NCI-H748 (cell line): Measurements from ENCODE around the gene CCND2.
"Not testable (repeated sequence)": the region's sequence is repeated elsewhere in the genome, so short reads cannot be mapped to it uniquely, and the experiment has no call there.

Experiments
- DNase-seq: peaks from one replicate; lab custom pipeline; 2025; ENCODE audit not compliant: unreplicated experiment; lab: John Stamatoyannopoulos, UW

CCND2 gene

DNA sequence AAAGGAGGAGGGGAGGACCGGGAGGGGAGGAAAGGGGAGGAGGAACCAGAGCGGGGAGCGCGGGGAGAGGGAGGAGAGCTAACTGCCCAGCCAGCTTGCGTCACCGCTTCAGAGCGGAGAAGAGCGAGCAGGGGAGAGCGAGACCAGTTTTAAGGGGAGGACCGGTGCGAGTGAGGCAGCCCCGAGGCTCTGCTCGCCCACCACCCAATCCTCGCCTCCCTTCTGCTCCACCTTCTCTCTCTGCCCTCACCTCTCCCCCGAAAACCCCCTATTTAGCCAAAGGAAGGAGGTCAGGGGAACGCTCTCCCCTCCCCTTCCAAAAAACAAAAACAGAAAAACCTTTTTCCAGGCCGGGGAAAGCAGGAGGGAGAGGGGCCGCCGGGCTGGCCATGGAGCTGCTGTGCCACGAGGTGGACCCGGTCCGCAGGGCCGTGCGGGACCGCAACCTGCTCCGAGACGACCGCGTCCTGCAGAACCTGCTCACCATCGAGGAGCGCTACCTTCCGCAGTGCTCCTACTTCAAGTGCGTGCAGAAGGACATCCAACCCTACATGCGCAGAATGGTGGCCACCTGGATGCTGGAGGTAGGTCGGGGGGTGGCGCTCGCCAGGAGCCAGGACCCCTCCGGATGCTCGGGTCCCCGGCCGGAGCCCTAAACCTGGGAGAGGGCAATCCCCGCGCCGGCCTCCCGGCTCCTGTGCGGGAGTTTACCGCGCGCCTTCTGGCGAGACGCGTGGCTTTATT, at the start of gene CCND2:
Gene CCND2, plus strand, starts transcription at position 111 of the 744 bp plus-strand sequence. Its CDS starts 279 bp downstream, at position 390.
- peak; percentile 56 for DNase-seq

DNA sequence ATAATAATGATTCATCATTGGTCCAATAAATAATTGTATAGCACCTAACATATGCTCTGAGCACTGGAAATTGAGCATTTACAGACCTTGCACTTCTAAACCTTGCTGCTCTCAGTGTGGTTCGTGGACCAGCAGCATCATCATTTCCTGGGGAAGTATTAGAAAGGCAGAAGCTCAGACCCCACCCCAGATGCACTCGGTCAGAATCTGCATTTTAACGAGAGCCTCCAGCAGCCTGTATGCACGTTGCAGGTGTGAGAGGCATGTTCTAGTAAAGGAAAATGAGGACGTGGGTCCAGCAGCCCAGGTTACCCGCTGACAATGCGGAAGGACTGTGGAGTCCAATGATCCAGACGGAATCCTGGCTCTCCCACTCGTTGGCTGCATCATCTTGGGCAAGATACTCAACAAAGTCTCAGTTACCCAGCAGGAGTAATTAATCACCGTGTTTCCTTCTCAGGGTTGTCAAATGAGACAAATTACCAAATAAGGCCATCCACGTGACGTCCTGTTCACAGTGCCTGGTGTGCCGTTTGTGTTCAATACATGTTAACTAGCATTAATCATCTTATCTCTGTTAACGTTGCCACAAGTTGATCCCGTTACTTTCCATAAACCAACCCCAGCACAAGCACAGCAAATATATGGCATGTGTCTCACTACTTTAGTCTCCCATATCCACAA, 49.2 kb upstream of the CCND2 start:
- no peak for DNase-seq

DNA sequence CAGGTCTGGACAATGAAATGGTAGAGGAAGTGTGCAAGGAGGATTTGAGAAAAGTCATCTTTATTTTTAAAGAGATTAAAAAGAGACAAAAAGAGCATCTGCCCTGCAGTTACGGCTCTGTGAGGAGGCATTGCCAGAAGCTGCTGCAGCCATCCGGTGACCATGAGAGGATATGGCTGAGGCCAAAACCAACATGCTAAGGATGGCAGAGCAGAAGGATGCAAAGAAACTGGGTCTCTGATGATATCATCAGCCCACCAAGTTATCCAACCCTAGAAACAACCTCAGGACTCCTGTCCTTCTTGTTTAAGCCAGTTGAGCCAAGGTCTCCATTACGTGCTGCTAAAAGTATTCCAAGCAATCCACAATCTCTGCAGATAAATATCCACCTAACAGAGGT, 48.0 kb upstream of the CCND2 start:
- no peak for DNase-seq

DNA sequence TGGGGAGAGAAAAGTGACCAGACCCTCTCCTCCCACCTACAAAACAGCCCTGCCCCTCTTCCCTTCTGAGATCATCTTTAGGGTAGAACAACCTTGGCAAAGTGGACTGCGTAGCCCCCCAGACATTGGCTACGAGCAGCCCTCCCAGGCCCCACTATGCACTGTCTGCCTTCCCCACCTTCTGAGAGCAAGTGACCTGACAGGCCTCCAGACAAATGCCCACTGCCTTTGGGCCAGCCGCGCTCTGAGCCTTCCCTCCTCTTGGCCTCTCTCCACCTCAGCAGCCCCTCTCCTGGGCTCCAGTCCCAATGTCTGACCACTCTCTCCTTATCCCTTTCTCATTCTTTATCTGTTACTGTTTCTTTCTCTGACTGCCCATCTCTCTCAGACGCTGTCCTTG, 46.5 kb upstream of the CCND2 start:
- no peak for DNase-seq

DNA sequence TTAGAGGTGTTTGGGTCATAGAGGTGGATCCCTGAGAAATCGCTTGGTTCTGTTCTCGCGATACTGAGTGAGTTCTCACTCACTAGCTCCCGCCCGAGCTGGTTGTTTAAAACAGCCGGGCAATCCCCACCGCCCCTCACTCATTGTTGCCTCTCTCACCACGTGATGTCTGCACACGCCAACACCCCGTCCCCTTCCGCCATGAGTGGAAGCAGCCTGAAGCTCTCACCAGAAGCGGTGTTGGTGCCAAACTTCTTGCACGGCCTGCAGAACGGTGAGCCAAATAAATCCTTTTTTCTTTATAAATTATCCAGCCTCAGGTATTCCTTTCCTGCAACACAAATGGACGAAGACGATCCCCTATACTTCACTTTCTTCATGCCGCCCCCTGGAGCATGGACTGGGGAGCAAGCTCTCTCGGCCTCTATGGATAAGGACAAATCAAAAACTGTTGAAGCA, 45.4 kb upstream of the CCND2 start:
- DNase-seq: no peak

DNA sequence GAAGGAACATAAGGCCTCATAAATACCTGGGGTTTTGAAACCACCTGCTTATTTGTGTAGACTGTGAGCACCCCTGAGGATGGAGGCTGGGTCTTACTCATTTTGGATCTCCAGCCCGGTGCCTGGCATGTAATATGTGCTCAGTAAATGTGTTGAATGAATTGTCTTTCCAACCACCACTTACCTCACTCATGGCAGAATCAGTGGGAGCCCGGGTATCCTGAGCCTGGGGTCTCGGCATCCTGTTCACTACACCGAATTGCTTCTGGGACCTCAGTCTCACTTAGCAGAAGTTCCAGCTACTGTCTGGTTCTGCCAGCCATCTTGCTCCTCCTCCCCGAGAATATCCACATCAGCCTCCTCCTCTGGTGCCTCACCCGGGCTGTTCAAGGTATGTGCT, 43.0 kb upstream of the CCND2 start:
- DNase-seq: no peak

DNA sequence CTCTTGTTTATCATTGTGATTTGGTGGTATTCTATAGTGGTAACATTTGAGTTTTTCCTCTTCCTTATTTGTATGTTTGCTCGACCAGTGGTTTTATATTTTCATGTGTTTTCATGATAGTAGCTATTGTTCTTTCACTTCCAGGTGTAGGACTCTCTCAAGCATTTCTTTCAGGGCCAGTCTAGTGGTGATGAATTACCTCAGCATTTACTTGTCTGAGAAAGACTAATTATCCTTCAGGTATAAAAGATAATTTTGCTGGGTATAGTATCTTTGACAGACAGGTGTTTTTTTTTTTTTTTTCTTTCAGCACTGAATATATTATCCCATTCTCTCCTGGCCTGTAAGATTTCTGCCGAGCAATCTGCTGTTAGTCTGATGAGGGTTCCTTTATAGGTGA, 35.0 kb upstream of the CCND2 start:
- no peak for DNase-seq

DNA sequence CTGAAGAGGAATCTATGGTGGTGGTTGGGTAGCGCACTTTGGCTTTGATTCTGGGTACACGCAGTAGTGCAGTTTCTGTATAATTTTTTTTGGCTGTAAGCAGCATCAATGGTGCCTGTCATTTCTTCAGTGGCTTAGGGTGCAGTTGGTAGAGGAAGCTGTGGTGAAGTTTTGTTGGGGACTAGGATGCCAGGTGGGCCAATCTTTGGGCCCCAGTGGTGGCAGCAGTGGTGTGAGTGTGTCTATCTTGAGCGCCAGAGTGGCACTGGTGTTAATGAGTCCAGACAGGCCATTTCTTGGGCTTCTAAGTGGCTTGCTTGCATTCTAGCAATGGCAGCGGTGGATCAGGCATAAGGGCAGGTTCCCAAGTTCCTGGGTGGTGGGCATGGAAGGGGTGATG, 33.8 kb upstream of the CCND2 start:
- DNase-seq: no peak

DNA sequence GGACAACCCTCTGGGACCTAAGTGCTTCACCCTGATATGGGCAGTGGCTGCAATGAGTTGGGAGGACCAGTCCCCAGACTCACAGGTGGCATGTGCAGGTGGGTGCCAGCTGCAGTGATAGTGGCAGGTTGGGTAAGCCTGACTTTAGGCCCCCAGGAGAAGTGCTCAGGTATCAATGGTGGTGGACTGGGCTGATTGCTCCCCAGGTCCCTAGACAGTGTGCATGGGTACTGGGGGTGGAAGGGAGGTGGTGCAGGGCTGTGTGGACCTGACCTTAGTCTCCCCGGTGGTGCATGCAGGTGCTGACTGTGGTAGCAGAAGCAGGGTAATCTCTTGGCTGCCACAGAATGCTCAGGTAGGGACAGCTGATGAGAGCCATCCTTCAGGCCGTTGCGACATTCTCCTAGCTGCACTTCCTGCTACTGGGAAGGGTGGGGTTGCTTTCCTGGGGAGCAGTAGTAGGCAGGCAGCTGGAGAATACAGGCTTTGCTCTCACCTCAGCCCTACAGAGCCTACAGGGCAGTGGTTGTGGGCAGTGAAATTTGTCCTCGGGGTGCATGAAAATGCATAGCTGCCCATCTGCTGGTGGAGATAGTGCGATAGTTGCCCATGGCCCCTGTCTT, 33.3 kb upstream of the CCND2 start:
- DNase-seq: no peak

DNA sequence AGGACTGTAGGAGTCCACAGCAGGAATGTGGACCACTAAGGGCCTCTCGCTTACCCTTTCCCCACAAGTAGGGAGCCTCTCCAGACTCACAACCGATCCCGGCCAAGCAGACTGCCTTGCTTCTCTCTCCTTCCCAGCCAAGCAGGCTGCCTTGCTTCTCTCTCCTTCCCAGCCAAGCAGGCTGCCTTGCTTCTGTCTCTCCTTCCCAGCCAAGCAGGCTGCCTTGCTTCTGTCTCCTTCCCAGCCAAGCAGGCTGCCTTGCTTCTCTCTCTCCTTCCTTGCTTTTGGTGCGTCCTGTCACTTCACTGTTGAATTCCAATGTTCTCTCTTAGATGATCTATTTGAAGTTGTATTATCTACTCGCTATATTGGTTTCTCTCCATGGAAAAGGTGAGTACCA, 32.6 kb upstream of the CCND2 start:
- no peak for DNase-seq

DNA sequence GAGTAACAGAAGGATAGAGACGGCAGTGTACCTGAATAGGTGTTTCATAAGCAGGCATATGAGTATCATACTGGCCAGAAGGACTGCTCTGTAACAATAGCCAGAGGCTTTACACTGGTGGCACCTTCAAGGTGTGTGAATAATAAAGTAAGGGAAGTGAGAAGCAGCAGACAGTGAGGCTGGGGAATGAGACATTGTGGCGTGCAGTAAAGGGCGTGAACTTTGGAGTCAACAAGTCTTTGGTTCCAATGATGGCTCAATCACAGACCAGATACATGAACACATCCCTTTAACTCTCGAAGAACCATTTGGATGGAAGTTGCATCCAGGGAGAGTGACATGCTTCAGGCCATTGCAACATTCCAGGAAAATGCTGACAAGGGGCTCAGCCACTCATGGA, 32.0 kb upstream of the CCND2 start:
- DNase-seq: no peak

DNA sequence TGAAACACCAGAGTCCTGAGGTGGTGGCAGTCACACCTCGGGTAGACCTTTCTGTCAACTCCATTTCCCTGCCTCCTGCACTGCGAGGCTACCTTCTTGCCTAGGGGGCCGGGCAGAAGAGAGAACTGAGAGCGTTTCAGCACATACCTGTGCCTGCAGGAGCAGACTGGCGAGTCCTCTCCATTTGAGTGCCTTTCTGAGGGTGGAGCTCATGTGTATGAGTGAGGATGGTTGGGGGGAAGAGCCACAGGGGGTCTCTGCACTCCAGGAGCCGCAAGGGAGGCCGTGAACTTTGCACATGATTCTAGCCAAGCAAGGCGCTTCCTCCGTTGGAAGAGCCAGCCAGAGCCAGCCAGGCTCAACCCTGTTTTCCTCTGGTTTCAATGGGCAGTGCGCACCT, 31.0 kb upstream of the CCND2 start:
- DNase-seq: no peak

DNA sequence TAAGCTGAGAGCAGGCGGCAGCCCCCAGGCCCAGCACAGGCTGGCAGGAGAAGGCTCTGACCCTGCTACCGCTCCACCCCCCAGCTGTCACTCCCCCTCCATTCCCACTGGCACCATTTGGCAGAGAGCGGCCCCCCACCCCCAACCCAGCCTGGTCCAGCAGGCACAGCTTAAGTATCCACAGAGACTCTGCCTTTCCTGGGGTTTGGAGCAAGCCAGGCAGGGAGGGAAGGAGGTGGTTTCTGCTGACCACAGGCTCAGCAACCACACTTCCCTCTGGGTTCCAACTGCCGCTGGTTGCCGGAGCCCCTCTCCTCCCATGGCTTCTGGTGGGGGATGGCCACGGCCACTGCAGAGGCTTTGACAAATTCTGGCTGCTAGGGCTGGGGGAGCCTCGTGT, 30.5 kb upstream of the CCND2 start:
- no peak for DNase-seq

DNA sequence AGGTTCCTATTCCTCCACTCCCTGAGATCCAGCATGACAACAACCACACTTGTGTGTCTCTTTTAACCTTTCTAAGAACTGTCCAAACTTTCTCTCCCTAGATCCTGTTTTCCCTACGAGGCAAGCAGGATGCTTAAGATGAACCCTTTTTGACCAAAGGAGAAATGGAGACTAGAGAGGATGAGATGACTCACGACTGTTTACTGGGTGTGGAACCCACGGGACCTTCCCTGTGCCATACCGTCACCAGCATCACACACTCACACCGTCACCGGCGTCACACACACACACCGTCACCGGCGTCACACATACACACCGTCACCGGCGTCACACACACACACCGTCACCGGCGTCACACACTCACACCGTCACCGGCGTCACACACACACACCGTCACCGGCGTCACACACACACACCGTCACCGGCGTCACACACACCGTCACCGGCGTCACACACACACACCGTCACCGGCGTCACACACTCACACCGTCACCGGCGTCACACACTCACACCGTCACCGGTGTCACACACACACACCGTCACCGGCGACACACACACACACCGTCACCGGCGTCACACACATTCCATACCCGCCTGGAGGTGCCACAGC, 30.0 kb upstream of the CCND2 start:
- not testable (repeated sequence) for DNase-seq

DNA sequence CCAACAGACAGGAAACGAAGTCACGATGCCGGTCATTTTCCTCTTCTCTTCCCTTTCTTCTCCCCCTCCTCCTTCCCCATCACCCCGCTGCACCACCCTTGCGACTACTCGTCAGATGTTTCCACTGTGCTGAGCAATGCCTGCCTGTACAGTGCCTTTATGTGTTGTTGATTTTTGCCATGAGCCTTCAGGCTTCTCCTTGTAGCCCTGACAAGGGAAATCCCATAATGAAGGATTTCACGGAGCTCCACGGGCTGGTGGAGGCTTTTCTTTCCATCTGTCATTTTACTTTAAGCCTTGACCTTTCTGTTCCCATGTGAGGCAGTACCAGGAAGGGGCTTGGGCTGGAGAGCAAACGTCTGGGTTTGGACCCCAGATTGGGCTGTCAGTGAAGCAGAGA, 28.7 kb upstream of the CCND2 start:
- no peak for DNase-seq

DNA sequence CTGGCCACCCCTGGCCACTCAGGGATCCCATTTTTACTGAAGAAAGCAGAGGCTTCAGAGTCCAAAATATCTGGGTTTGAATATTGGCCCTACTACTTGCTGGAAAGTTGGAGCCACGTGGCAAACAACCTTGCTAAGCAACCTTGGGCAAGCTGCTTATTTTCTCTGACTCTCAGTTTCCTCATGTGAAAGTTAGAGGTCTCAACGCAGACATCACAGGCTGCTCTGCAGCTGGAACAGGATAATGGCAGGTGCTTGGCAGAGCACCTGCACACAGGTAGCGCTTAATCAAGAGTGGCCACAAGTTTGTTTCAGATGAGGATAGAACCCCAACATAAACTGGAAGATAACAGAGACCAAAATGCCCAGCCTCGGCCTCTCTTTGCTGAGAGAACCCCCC, 28.1 kb upstream of the CCND2 start:
- no peak for DNase-seq

DNA sequence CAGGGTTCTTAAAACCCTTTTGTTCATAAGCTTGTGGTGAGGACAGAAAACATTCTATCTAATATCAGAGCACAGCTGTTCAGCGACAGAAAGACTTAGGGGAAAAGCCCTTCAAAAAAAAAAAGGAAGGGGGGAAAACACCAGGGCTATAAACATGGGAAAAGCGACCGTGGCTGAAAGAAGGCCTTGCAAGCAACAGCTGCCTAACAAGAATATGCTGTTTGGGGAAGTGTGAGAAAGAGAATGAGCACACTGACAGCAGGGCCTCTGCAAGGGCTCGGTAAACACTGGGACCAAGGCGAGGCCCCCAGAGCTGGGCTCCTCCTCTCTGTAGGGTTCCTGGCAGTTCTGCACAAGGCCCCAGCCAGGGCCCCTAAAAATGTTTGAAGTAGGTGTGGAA, 27.4 kb upstream of the CCND2 start:
- no peak for DNase-seq

DNA sequence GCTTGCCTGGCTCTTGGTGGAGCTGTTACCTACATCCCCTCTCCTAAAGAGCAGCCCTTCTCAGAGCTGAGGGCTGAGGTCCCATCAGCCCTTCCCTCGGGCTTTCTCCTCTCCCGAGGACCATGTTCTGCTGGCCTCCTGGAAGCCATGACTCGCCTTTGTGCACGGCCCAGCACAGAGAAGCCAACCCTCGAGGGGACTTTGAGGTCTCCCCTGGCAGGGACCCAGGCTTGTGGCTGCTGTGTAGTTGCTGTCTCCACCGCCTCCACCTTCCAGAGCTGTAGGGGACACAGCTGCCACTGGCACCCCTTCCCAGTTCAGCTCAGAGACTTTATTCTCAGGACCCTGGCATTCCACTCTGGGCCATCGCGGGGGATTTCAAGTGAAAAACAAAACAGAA, 22.9 kb upstream of the CCND2 start:
- no peak for DNase-seq

DNA sequence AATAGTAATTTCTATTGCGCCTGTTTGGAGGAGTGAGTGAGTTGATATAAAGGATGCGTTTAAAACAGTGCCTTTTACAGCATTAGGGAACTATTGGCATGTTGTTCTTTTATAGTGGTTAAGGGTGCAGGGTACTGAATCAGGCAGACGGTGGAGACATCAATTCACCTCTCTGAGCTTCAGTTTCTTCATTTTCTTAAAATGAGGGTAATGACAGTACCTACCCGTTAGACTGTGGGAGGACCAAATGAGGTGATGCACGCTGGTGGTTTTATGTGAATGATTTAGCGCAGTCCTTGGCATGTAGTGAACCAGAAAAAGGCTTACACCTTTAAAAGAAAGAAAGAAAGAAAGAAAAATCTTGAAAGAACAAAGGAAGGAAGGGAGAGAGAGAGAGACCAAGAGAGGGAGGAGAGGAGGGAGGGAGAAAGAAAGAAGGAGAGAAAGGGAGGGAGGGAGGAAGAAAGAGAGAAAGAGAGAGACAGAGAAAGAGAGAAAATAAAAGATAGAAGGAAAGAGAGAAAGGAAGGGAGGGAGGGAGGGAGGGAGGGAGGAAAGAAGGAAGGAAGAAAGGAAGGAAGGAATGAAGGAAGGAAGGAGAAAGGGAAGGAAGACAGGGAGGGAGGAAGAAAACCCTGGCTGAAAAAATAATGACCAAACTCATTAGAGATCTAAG, 22.2 kb upstream of the CCND2 start:
- no peak for DNase-seq

DNA sequence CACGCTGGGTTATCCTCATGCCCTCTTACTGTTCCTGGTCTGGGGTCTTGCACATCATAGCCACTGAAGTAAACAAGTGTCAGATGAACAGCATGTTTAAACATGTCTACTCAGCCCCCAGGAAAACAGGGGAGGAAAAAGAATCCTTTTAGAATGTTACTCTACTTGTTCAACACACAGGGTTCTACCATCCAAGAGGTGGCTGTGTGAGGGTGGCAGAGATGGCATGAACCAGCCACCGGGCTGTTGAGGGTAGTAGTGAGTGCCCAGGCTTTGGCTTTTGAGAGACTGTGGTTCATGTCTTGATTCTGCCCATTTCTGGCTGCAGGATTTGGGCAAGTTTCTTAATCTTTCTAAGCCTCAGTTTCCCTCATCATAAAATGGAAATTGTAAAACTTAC, 21.6 kb upstream of the CCND2 start:
- no peak for DNase-seq

DNA sequence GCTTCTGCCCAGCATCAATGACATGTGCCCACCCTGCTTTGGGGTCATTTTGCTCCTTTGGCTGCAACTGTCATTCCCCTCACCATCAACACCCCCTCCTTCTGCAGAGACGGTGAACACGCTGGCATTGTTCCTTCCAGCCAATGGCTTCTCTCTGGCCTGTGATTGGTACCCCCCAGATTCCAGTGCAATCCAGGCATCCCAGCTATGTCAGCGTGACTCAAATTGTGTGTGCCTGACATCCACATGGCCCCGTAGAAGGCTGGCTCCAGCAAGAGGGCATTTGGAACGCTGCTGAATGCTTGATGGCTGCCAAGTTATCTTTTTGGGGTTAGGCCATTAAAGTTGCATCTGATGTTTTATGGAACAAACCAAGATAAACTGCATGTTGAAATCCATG, 21.0 kb upstream of the CCND2 start:
- no peak for DNase-seq
